Esophagus muscularis mucosa (tissue), 4 donors: Measurements from ENCODE around the gene FAM83F. TPM values are rescaled to one million over a fixed set of nuclear protein-coding genes. Genes with fewer than 3 reads are reported as not detected.
A peak's percentile ranks its signal among the peaks of the same experiment; 100 is the strongest.
"Not testable (repeated sequence)": the region's sequence is repeated elsewhere in the genome, so short reads cannot be mapped to it uniquely, and the experiment has no call there.

Experiments
- DNase-seq: peaks from one replicate; pipeline ENCODE4 v3.0.0-alpha.2; 2017; ENCODE audit errors: extremely low spot score
- H3K27ac ChIP-seq, 4 donors: fragments of 200-600 bp; sonication (generic); replicated peaks in 1 of 4; 1 replicate in 3 of 4; 2 replicates in 1 of 4; pipeline ENCODE4 v1.5.1; 2016 to 2019; ENCODE audit warnings: mild to moderate bottlenecking in 1 of 4
- H3K27me3 ChIP-seq, 4 donors: fragments of 200-600 bp; sonication (generic); one replicate each; pipeline versions ENCODE4 v1.5.1 to v1.6.0; 2016 to 2019
- H3K36me3 ChIP-seq, 4 donors: fragments of 200-600 bp; sonication (generic); one replicate each; pipeline ENCODE4 v1.5.1; 2016 to 2019
- H3K4me1 ChIP-seq, 4 donors: fragments of 200-600 bp; sonication (generic); one replicate each; pipeline ENCODE4 v1.5.1; 2016 to 2019
- H3K4me3 ChIP-seq, 4 donors: fragments of 200-600 bp; sonication (generic); 1 replicate in 2 of 4; 2 replicates in 2 of 4; pipeline ENCODE4 v1.5.1; 2016 to 2019; ENCODE audit warnings: mild to moderate bottlenecking in 4 of 4, moderate library complexity in 1 of 4
- H3K9me3 ChIP-seq, 4 donors: fragments of 200-600 bp; sonication (generic); 1 replicate in 3 of 4; 2 replicates in 1 of 4; pipeline ENCODE4 v1.5.1; 2016 to 2019
- EP300 ChIP-seq: sonication (generic); formaldehyde crosslinking; IDR thresholded peaks from one replicate; pipeline ENCODE4 v1.6.1; 2017; ENCODE audit warnings: antibody characterized with exemption
- POLR2A ChIP-seq: fragments of 450-650 bp; IDR thresholded peaks from one replicate; pipeline ENCODE4 v1.6.1; 2017; ENCODE audit warnings: antibody characterized with exemption, moderate library complexity, mild to moderate bottlenecking, low read depth
- POLR2AphosphoS5 ChIP-seq, 2 donors: sonication (generic); formaldehyde crosslinking; IDR thresholded peaks; one replicate each; pipeline ENCODE4 v1.6.1; 2017; ENCODE audit warnings: antibody characterized with exemption in 2 of 2
- WGBS: methylation state at CpG from one replicate; pipeline ENCODE4 v1.1.5; 2018; 5-methylcytosine and 5-hydroxymethylcytosine counted together
- intact Hi-C: fragments of 100-400 bp; cut with DNase I; formaldehyde crosslinking; loops from one replicate; pipeline ENCODE4 v1.15.1; 2023
- total RNA-seq, 4 donors: library from RNA; depleted of rRNA; stranded (reverse); fragments of >200 nt; gene quantifications; one replicate each; pipeline versions ENCODE4 v1.1.0 to v1.2.1, GENCODE V29; 2016
- TF ChIP-seq, protein P1 (sequence below), 3 experiments: fragments of 200-600 bp in 2 of 3; fragments of 450-650 bp in 1 of 3; sonication (generic) in 2 of 3; IDR thresholded peaks; one replicate each; pipeline ENCODE4 v1.5.1; 2017 to 2019; ENCODE audit warnings: antibody characterized with exemption in 3 of 3, mild to moderate bottlenecking in 2 of 3, moderate library complexity in 1 of 3

The FAM83F gene
- total RNA-seq, 4 donors from 2014 or later, result 0.19 to 0.66 (median 0.41) TPM

DNA sequence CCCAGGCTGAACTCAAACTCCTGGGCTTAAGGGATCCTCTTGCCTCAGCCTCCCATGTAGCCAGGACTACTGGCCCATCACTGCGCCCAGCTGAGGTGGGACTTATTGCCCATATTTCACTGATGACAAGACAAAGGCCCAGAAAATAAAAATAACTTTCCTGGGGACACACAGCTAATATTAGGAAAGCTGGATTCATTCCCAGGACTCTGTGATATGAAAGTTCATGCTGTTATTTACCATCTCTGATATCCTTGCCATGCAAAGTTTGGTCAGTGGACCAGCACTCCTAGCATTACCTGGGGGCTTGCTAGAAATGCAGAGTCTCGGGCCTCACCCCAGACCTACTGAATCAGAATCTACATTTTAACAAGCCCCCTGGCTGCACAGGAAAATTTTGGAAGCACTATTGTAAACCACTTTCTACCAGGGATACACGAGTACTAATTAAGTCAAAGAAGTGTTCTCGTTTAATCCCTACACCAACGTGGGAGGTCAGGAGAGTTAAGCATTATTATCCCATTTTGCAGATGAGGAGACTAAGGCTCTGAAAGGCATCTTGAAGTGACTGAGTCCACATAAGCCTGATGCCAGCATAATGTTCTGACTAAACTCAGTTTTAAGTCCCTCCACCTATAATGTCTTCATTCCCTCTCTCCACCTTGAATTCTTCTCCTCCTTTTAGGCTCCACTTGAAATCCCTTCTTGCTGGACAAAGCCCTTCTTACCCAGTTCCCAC, 2.5 kb upstream of the FAM83F start:
- Histone ChIP-seq H3K27me3 (peaks cover 0 to 52% (median 15%) of the 10 kb centered on the region in 4 donors), H3K4me1 (peaks cover 0 to 17% (median 13%) of the 10 kb centered on the region in 4 donors), H3K36me3 (no peaks in the 10 kb centered on the region), H3K9me3 (no peaks in the 10 kb centered on the region), H3K4me3 (no peak overlapping the region), H3K27ac (no peak overlapping the region)
- TF ChIP-seq, protein P1, sequence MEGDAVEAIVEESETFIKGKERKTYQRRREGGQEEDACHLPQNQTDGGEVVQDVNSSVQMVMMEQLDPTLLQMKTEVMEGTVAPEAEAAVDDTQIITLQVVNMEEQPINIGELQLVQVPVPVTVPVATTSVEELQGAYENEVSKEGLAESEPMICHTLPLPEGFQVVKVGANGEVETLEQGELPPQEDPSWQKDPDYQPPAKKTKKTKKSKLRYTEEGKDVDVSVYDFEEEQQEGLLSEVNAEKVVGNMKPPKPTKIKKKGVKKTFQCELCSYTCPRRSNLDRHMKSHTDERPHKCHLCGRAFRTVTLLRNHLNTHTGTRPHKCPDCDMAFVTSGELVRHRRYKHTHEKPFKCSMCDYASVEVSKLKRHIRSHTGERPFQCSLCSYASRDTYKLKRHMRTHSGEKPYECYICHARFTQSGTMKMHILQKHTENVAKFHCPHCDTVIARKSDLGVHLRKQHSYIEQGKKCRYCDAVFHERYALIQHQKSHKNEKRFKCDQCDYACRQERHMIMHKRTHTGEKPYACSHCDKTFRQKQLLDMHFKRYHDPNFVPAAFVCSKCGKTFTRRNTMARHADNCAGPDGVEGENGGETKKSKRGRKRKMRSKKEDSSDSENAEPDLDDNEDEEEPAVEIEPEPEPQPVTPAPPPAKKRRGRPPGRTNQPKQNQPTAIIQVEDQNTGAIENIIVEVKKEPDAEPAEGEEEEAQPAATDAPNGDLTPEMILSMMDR (IDR thresholded peaks at IDR 0.05), result no peak
- TF ChIP-seq EP300 (no peak), POLR2A (no peak), POLR2AphosphoS5 (IDR thresholded peaks at IDR 0.05) (no peak)
- WGBS, result 90% methylated on average over 5 of the region's 5 CpGs
- intact Hi-C loops, result no loop called here
- no peak for DNase-seq

DNA sequence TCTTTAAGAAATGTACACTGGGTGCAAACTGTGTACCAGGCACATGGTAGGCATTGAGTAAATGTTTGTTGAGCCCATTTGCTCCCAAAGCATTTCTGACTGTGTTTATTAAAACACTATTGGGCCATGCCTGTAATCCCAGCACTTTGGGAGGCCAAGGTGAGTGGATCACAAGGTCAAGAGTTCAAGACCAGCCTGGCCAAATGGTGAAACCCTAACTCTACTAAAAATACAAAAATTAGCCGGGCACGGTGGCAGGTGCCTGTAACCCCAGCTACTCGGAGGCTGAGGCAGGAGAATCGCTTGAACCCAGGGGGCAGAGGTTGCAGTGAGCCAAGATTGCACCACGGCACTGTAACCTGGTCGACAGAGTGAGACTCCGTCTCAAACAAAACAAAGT, 1.9 kb upstream of the FAM83F start:
- WGBS, result 94% methylated on average over 7 of the region's 7 CpGs
- DNase-seq, H3K27ac ChIP-seq, intact Hi-C loops, H3K36me3 ChIP-seq, H3K9me3 ChIP-seq, H3K4me3 ChIP-seq: not testable (repeated sequence)
- Histone ChIP-seq H3K27me3 (peaks cover 0 to 58% (median 15%) of the 10 kb centered on the region in 4 donors), H3K4me1 (peaks cover 5 to 23% (median 16%) of the 10 kb centered on the region in 4 donors)

DNA sequence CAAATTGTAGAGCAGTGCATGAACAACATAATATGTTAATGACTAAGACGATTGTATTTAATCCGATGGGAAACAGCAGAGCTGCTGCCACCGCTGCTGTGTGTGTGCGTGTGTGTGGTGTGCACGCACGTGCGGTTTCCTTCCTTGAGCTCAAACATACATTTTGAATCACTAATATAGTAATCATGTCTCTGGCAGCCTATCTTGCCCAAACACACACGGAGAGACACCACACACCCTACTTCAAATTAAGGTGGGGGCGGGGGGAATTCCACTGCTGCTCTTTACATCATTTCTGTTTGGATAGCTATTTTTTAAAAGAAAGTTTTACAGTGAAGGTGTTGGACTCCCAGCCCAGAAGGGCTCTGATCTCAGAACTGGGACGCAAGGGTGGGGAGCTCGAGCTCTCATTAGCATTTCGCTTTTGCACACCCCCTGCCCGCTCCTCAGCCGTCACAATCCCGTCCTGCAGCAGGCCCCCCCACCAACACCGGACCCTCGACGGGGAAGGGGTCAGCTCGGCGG, 651 bp upstream of the FAM83F start:
- WGBS, result 68% methylated on average over 12 of the region's 20 CpGs
- no peaks in the 10 kb centered on the region for H3K36me3 ChIP-seq
- H3K27ac ChIP-seq, result no peak overlapping the region
- H3K27me3 ChIP-seq, result peaks cover 0 to 61% (median 15%) of the 10 kb centered on the region in 4 donors
- peaks cover 8 to 33% (median 22%) of the 10 kb centered on the region in 4 donors for H3K4me1 ChIP-seq
- intact Hi-C loops, result no loop called here
- no peaks in the 10 kb centered on the region for H3K9me3 ChIP-seq
- no peak for DNase-seq
- H3K4me3 ChIP-seq, result peak overlapping the region in 3 of 4 donors; percentile 36 to 44 (median 37)
- TF ChIP-seq POLR2AphosphoS5 (IDR thresholded peaks at IDR 0.05) (no peak), EP300 (no peak), POLR2A (no peak)
- TF ChIP-seq, protein P1 (IDR thresholded peaks at IDR 0.05), result no peak

DNA sequence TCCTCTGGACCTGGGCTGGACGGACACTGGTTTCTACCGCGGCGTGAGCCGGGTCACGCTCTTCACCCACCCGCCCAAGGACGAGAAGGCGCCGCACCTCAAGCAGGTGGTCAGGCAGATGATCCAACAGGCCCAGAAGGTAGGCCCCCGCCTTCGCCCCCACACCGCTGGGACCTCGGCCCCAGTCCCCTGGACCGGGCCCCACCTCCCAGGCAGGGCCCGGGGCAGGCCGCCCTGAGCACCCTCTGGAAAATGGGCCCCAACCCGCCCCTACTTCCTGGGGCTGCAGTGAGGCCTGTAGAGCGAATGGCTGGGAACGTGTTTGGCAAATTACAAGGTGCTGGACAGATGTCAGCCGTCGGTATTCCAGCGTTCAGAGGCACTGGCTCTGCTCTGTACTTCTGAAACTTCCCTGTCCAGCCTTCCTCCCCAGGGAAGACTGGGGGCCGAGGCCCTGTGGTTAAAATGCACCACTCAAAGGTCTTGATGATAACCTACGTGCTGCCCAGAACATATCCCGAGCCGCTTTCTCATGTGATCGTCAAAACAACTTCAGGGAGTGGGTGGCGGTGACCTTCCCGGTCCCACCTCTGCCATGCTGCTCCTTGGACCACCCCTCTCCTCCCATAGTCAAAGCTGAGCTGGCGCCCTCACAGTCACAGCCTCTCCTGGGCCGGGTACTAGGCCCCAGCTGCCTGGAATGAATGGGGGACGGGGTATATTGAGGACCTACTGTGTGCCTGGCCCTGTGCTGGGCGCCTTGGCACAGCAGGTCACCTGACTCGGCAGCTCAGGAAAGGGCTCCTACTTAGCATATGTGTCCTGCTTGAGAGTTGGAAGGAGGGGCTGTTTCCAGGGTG, 869 bp downstream of the FAM83F start:
- intact Hi-C loops, result no loop called here
- peaks cover 0 to 65% (median 15%) of the 10 kb centered on the region in 4 donors for H3K27me3 ChIP-seq
- no peaks in the 10 kb centered on the region for H3K9me3 ChIP-seq
- H3K4me3 ChIP-seq, result peak overlapping the region; percentile 21 to 44 (median 36)
- 91% methylated on average over 7 of the region's 35 CpGs for WGBS
- no peak for DNase-seq
- TF ChIP-seq POLR2A (no peak), POLR2AphosphoS5 (IDR thresholded peaks at IDR 0.05) (no peak), EP300 (no peak)
- TF ChIP-seq, protein P1 (IDR thresholded peaks at IDR 0.05), result no peak
- peaks cover 8 to 34% (median 22%) of the 10 kb centered on the region in 4 donors for H3K4me1 ChIP-seq
- peak overlapping the region; percentile 25 to 56 (median 43) for H3K27ac ChIP-seq
- no peaks in the 10 kb centered on the region for H3K36me3 ChIP-seq

DNA sequence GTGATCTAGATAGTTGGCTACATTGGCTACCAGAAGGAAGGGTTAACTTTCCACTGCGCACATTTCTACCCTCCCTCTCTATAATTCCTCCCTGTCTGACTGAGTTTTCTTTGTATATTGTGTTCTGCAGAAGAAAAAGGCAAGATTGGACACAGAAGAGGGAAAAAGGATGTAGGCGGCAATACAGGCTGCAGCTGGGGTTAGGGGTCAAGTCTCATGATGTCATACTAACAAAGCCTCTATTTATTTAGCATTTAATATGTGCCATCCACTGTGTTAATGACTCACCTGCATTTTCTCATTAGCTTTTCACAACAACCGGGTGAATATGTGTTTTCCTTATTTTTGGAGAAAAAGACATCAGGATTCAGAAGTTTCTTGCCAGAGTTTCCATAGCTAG, 2.0 kb downstream of the FAM83F start:
- H3K4me1 ChIP-seq, result peaks cover 8 to 34% (median 24%) of the 10 kb centered on the region in 4 donors
- peak overlapping the region in 3 of 4 donors; percentile 40 to 49 (median 44) for H3K27ac ChIP-seq
- intact Hi-C loops, result no loop called here
- WGBS, result 89% methylated on average over 3 of the region's 3 CpGs
- peaks cover 0 to 65% (median 15%) of the 10 kb centered on the region in 4 donors for H3K27me3 ChIP-seq
- H3K9me3 ChIP-seq, result no peaks in the 10 kb centered on the region
- no peak overlapping the region for H3K4me3 ChIP-seq
- TF ChIP-seq, protein P1 (IDR thresholded peaks at IDR 0.05), result no peak
- TF ChIP-seq POLR2A (no peak), POLR2AphosphoS5 (IDR thresholded peaks at IDR 0.05) (no peak), EP300 (no peak)
- H3K36me3 ChIP-seq, result no peaks in the 10 kb centered on the region
- no peak for DNase-seq
